ENCODE data around the gene ARID1B.

Gene ARID1B

DNA sequence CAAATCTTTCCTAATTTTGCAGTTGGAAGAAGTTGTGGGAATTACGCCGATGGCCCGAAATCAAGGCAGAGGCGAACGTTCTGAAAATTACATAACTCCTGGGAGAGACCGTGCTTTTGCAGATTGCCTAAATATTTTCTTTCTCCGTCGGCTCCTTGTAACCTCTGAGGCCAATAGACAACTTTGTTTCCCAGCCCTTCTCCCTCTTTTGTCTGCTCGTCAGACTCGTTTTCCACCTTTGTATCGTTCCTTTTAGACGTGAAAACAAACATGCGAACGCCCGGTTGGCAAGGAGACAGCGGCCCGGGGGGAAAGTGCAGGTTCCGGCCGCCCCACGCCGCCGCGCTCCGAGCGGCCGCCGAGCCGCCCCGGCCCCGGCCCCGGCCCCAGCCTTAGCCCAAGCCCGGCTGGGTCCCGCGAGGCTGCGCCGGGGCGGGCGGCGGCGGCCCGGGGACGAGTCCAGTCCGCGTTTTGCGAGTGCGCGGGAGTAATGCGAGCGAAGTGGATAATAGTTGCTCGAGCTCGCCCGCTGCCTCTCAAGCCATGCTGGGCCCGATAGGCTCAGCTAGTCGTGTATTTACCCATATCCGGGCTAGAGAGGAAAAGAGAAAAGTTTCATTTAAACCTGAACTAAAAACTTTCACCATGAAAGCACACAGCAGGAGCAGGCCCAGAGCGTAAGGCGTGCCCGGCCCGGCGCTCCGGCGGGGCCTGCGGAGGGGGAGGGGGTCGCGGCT, at the start of gene ARID1B:
ARID1B (plus strand) TSS at position 539 of the 737 bp plus-strand sequence. CDS start 303 bp downstream, outside the sequence.
- DNase-seq (ENCODE audit: low spot score): peak; percentile 75

DNA sequence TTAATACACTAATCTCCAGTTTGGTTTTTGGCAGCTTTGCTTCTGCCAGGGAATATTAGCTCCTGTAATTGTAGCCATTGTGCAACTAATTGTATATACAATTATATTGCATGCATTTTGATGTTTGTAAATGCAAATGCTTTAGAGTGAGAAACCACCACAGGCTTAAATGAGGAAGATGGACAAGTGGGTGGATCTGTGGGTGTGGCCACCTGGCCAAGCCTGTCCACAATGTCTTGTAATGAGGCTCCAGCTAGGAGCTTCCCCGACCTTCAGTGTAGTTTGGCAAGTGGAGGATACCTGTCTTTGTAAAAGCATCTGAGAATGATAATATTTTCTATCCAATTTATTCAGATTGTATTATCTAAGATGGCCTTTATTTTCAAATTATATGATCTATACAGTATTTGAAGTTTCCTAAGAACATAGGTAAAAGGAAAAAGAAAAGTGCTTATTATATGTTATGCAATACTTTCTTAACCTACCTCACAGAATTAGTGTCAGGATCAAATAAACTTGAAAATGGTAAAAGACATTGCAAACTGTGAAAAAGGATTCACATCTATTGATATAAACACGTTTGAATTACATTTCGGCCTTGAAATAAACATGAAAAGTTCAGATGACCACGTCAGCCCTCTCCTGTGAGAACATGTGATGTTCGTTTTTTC, 49.3 kb upstream of the ARID1B start:
- no peak for DNase-seq (ENCODE audit: low spot score)

DNA sequence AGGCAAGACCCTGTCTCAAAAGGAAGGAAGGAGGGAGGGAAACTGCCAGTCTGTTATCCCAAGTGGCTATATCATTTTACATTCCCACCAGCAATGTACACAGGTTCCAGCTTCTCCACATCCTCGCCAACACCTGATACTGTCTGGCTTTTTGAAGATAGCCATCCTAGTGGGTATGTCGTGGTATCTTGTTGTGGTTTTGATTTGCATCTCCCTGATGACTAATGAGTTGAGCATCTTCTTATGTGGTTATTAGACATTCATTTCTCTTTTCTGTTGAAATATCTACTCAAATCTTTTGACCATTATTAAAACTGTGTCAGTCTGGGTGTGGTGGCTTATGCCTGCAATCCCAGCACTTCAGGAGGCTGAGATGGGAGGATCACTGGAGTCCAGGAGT, 47.9 kb upstream of the ARID1B start:
- no peak for DNase-seq (ENCODE audit: low spot score)

DNA sequence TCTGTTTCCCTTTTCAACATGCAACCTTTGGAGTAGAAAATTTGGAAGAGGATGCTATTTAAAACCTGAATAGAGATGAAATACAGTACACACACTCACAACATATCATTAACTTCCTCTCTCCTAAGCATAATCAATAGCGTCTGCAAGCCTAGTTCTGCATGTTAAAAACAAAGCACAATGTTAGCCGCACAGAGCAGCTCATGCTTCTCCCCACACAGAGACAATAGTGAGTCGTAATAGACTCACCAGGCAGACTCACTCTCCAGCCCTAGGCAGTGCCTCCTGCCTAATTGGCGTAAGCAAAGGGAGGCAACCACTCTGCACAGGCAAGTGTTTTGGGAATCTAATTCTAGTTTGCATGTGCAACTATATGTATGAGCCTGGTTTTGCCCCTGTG, 45.8 kb upstream of the ARID1B start:
- DNase-seq (ENCODE audit: low spot score): no peak

GRCh38 chr6:156735751-156736150, 41.4 kb upstream of the ARID1B start:
- DNase-seq (ENCODE audit: low spot score): no peak

DNA sequence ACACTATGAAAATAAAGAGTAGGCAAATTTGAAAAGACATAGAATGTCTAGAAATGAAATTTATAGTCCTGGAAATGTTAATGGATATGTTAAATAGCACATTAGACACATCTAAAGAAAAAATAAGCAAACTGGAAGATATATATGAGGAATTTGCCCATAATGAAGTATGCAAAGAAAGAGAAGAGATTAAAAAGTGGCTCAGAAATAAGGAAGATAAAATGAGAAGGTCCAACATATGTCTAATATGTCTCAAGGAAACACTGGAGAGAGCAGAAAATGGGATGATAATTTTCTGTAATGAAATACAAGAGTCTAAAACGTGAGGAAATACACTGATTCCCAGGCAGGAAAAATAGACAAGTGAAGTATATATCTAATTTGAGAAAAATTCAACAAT, 36.6 kb upstream of the ARID1B start:
- DNase-seq (ENCODE audit: low spot score): no peak

- no peak for DNase-seq (ENCODE audit: low spot score)
Observed at GRCh38 chr6:156741287-156742073, 35.7 kb upstream of the ARID1B start.

- DNase-seq (ENCODE audit: low spot score): no peak
Observed at GRCh38 chr6:156747715-156748114, 29.5 kb upstream of the ARID1B start.

DNA sequence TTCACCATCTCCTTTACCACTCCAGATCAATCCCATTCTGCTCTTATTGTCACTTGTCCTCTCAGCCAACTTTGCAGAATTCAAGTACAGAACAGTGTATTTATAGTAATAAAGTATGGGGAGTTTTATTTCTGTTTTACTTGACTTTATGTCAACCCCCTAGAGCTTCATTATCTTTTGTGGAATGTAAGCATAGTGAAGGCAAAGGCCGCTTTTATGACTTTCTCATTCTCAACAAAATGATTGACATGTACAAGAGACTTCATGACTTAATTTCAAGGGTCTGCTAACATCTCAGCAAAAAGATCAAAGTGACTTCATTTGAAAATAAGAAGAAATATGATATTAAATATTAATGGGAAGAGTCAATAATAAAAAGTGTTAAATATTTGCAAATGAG, 28.7 kb upstream of the ARID1B start:
- no peak for DNase-seq (ENCODE audit: low spot score)

GRCh38 chr6:156752666-156753301, 24.4 kb upstream of the ARID1B start:
- DNase-seq (ENCODE audit: low spot score): no peak

GRCh38 chr6:156756630-156757610, 20.3 kb upstream of the ARID1B start:
- no peak for DNase-seq (ENCODE audit: low spot score)

DNA sequence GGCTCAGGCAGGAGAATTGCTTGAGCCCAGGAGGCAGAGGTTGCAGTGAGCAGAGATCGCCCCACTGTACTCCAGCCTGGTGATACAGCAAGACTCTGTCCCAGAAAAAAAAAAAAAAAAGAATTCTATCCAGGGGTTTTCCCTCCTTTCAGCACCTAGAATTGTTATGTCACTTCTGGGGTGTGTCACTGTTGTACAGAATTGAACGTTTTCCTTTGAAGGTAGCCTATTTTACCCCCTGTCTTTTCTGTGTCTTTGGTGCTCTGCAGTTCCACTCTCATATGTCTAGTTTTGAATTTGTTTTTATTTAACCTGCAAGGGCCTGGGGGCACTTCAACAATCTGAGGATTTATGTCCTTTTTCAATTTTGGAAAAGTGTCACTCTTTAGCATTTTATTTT, 19.3 kb upstream of the ARID1B start:
- DNase-seq (ENCODE audit: low spot score): no peak

GRCh38 chr6:156760377-156760776, 16.8 kb upstream of the ARID1B start:
- DNase-seq (ENCODE audit: low spot score): no peak

DNA sequence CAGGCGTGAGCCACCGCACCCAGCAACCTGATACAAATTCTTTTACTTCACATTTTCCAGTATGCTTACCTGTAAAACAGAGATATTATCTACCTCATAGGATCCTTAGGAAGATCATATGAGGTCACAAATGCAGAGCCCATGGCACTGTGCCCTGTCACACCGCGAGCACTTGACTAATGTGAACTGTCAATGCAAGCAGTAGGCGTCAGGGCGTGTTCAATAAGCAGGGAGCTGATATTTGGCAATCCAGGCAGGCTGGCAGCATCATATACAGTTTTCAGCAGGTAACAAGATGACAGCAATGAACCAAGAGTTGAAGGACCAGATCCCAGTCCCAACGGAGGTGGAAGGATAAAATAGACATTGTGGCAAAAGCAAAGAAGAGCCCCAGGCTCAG, 14.6 kb upstream of the ARID1B start:
- DNase-seq (ENCODE audit: low spot score): no peak

DNA sequence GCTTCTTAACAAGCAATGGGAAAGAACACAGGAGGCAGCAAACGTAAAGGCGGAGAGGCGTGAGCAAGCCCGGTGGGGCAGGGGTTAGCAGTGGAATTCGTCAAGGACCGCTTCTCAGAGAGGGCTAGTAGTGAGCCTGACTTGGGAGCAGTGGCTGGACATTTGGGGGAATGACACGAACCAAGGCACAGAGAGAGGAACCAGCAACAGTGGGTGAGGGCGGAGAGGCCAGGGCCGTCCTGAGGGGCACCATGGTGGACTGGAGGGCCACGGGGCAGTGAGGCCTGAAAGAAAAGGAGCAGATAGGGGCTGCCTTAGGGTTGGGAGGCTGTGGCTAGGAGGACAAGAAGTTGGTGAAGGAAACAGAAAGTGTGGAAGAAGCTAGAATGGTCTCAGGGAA, 12.1 kb upstream of the ARID1B start:
- DNase-seq (ENCODE audit: low spot score): no peak

- no peak for DNase-seq (ENCODE audit: low spot score)
Observed at GRCh38 chr6:156767603-156768467, 9.3 kb upstream of the ARID1B start.

DNA sequence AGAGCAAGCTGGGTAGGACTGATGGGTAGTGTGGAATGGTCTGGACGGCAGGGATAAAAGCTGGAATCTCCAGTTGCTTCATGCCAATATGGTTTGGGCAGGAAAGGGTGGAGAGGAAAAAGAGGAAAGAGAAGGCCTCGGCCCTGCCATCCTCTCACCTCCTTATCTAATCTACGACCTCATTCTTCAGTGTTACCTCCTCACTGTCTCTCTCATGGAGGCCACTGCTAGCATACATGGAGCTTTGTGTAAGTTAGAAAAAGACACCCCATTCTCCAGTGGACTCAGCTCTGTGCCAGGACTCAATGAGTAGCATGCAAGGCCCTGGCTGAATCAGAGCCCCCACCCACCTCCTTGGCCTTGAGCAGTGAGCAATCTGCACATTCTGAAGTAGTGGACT, 6.1 kb upstream of the ARID1B start:
- no peak for DNase-seq (ENCODE audit: low spot score)

- no peak for DNase-seq (ENCODE audit: low spot score)
Observed at GRCh38 chr6:156771761-156772160, 5.4 kb upstream of the ARID1B start.

DNA sequence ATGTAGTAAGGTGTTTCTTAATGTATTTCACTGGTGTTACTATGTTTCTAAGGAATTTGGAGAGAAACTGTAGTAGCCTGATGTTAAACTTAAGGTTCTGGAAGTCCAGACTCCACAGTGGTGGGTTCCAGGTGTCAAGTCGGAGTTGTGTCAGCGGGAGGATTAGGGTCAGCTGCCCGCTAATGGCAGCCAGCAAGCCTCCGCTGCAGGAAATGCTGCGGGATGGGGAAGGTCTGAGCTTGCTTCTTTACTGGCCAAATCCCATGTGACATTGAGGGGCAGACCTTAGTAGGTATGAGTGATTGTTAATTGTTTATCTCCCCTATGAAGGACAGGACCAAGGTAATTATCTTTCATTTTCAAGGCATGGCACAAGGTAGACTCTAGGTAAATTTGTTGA, 3.7 kb upstream of the ARID1B start:
- DNase-seq (ENCODE audit: low spot score): no peak
